GM23248 (cell line): ENCODE results near the gene ABR.

Experiments used
- EZH2 ChIP-seq: fragments of 200-600 bp; sonication (generic); IDR thresholded peaks from 2 replicates; pipeline ENCODE4 v1.6.1; 2018; ENCODE audit warnings: antibody characterized with exemption, mild to moderate bottlenecking; ENCODE audit not compliant: insufficient read depth, poor library complexity, severe bottlenecking
- EZH2phosphoT487 ChIP-seq: fragments of 200-600 bp; sonication (generic); IDR thresholded peaks from 2 replicates; pipeline ENCODE4 v1.6.1; 2018; ENCODE audit warnings: antibody characterized with exemption, moderate library complexity, mild to moderate bottlenecking, low read depth; ENCODE audit not compliant: insufficient read depth

GRCh38 chr17:1179112-1179817, 516 bp downstream of the ABR start:
- TF ChIP-seq EZH2 (no peak), EZH2phosphoT487 (no peak)
